ENCODE data around the gene SUGP1. TPM values are rescaled to one million over a fixed set of nuclear protein-coding genes. Genes with fewer than 3 reads are reported as not detected.

Gene SUGP1
- total and polyA plus RNA-seq, 10 donors: 29.3 to 63.1 (median 52.5) TPM

DNA sequence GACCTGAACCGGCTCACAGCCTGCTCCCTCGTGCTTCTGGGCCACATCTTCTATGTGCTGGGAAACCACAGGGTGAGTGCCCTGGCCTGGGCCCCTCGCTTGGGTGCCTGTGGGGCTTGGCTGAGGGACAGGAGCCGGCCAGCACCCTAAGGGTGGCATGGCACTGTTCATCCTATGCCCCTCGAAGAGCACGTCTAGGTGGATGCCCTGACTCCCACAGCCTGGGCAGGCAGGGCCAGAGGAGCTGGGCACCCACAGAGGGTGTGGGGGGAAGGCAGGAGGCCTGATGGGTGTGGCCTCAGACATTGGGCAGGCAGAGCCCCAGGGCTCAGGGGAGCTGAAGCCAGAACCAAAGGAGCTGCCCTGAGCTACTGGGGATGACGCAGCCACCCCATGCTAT is 29.1 kb upstream of the SUGP1 start:
- intact Hi-C loops (cut with DNase I; ENCODE audit: low total_unique reads): no loop called here
- no peaks in the 10 kb centered on the region for H3K4me1 ChIP-seq
- no peaks in the 10 kb centered on the region for H3K27me3 ChIP-seq (replicated peaks in 1 of 7)
- DNase-seq: no peak
- H3K36me3 ChIP-seq: peaks cover 2 to 100% (median 98%) of the 10 kb centered on the region in 6 donors
- no peak overlapping the region for H3K27ac ChIP-seq
- 88 to 96% (median 95%) methylated on average over 1 to 7 of the region's 7 CpGs for WGBS, 5 donors
- no peaks in the 10 kb centered on the region for H3K9me3 ChIP-seq
- TF ChIP-seq, protein P1, sequence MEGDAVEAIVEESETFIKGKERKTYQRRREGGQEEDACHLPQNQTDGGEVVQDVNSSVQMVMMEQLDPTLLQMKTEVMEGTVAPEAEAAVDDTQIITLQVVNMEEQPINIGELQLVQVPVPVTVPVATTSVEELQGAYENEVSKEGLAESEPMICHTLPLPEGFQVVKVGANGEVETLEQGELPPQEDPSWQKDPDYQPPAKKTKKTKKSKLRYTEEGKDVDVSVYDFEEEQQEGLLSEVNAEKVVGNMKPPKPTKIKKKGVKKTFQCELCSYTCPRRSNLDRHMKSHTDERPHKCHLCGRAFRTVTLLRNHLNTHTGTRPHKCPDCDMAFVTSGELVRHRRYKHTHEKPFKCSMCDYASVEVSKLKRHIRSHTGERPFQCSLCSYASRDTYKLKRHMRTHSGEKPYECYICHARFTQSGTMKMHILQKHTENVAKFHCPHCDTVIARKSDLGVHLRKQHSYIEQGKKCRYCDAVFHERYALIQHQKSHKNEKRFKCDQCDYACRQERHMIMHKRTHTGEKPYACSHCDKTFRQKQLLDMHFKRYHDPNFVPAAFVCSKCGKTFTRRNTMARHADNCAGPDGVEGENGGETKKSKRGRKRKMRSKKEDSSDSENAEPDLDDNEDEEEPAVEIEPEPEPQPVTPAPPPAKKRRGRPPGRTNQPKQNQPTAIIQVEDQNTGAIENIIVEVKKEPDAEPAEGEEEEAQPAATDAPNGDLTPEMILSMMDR (IDR thresholded peaks at IDR 0.05 in 8 of 11, conservative IDR thresholded peaks at IDR 0.05 in 3 of 11): no peak
- TF ChIP-seq POLR2AphosphoS5 (IDR thresholded peaks at IDR 0.05): peak in 1 of 3 donors; percentile 63
- no peak overlapping the region for H3K4me3 ChIP-seq

DNA sequence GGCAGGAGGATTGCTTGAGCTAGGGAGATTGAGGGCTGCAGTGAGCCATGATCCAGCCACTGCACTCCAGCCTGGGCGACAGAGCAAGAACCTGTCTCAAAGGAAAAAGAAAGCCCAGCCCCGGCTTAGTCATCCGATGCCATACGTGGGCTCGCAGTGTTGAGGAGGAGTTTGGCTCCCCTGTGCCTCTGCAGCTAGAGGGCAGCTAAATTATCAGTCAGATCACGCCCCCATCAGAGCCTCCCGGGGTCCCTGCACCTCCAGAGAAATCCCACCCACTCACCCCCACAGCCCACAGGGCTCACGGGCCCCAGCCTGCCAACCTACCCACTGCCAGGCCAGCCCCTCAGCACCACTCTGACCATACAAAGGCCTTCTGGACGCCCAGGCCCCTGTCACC is 28.0 kb upstream of the SUGP1 start:
- no peak for DNase-seq
- Histone ChIP-seq H3K4me1 (no peaks in the 10 kb centered on the region), H3K9me3 (no peaks in the 10 kb centered on the region), H3K36me3 (peaks cover 2 to 100% (median 98%) of the 10 kb centered on the region in 6 donors), H3K27me3 (replicated peaks in 1 of 7) (no peaks in the 10 kb centered on the region), H3K4me3 (no peak overlapping the region), H3K27ac (no peak overlapping the region)
- TF ChIP-seq, protein P1 (IDR thresholded peaks at IDR 0.05 in 8 of 11, conservative IDR thresholded peaks at IDR 0.05 in 3 of 11): no peak
- TF ChIP-seq POLR2AphosphoS5 (IDR thresholded peaks at IDR 0.05) (no peak), POLR2A (IDR thresholded peaks at IDR 0.05) (no peak)
- WGBS, 5 donors: 87 to 98% (median 90%) methylated on average over 5 to 9 of the region's 9 CpGs
- intact Hi-C loops (cut with DNase I; ENCODE audit: low total_unique reads): no loop called here

DNA sequence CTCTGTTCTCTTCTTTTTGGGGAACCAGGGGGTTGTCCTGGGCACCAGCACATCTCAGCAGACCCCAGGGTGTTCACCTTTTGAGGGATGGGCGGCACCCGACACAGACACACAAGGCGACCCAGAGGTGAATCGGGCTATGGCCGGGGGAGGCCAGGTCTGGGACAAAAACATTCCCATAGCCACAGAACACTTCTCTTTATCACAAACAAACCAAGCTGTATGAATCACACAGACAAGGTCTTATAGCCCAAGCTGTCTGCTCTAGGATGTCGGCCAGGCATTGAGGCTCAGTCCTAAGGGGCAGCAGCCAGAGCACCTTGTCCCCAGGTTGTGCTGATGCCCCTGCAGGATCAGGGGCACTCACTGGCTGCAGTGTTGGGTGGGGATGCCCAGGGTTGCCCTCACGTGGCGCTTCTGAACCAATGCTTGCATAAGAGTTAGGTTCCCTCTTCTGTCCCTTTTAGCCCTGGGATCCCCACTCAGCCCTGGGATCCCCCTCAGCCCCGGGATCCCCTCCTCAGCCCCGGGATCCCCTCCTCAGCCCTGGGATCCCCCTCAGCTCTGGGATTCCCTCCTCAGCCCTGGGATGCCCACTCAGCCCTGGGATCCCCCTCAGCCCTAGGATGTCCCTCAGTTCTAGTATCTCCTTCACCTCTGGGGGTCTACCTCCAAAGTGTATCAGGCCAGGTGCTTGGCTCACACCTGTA is 27.2 kb upstream of the SUGP1 start:
- Histone ChIP-seq H3K27me3 (replicated peaks in 1 of 7) (no peaks in the 10 kb centered on the region), H3K27ac (no peak overlapping the region), H3K4me1 (no peaks in the 10 kb centered on the region), H3K36me3 (peaks cover 2 to 100% (median 98%) of the 10 kb centered on the region in 6 donors), H3K9me3 (no peaks in the 10 kb centered on the region), H3K4me3 (no peak overlapping the region)
- intact Hi-C loops (cut with DNase I; ENCODE audit: low total_unique reads): no loop called here
- TF ChIP-seq POLR2AphosphoS5 (IDR thresholded peaks at IDR 0.05) (no peak), POLR2A (IDR thresholded peaks at IDR 0.05) (no peak)
- TF ChIP-seq, protein P1 (IDR thresholded peaks at IDR 0.05 in 8 of 11, conservative IDR thresholded peaks at IDR 0.05 in 3 of 11): no peak
- WGBS, 5 donors: 83 to 92% (median 86%) methylated on average over 9 to 10 of the region's 10 CpGs
- DNase-seq: no peak

DNA sequence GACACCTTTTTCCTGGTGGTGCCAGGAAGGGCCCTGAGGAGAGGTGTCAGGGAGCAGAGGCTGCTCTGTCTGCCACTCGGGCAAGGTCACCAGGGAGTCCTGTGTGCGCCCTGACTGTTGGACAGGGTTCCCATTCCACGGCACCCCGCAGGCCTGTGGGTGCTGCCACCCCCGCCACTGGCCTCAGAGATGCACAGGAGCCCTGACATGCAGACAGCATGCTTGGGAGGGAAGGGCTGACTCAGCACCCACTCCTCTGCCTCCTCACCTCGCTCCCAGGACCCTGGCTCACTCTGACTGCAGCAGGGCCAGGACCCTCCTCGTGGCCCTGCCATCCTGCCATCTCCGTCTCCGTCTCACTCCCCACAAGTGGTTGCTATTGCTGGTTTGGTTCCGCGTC is 25.7 kb upstream of the SUGP1 start:
- WGBS, 5 donors: 93 to 97% (median 96%) methylated on average over 6 to 11 of the region's 11 CpGs
- peaks cover 2 to 100% (median 98%) of the 10 kb centered on the region in 6 donors for H3K36me3 ChIP-seq
- intact Hi-C loops (cut with DNase I; ENCODE audit: low total_unique reads): no loop called here

More for the DNA sequence above, 25.7 kb upstream of the SUGP1 start:
- Histone ChIP-seq H3K4me1 (no peaks in the 10 kb centered on the region), H3K4me3 (no peak overlapping the region), H3K27me3 (replicated peaks in 1 of 7) (no peaks in the 10 kb centered on the region), H3K9me3 (no peaks in the 10 kb centered on the region), H3K27ac (no peak overlapping the region)
- no peak for DNase-seq
- no peak for TF ChIP-seq POLR2A (IDR thresholded peaks at IDR 0.05)
- TF ChIP-seq, protein P1 (IDR thresholded peaks at IDR 0.05 in 8 of 11, conservative IDR thresholded peaks at IDR 0.05 in 3 of 11): no peak
- no peak for TF ChIP-seq POLR2AphosphoS5 (IDR thresholded peaks at IDR 0.05)
